Mesenchymal stem cell (in vitro differentiated cells and primary cell): Measurements from ENCODE around the gene MAP4K3.

Source experiments
- DNase-seq: peaks from one replicate; pipeline ENCODE4 v3.0.0-alpha.2; 2013
- H2AFZ ChIP-seq: one replicate; pipeline ENCODE4 v1.6.1; 2013; ENCODE audit warnings: low read depth, mild to moderate bottlenecking, control low read depth, inconsistent platforms, low read length, moderate library complexity
- H2AK5ac ChIP-seq: 2 replicates; pipeline ENCODE4 v1.6.1; 2013; ENCODE audit warnings: low read length, moderate library complexity, mild to moderate bottlenecking, inconsistent platforms; ENCODE audit not compliant: severe bottlenecking
- H2BK120ac ChIP-seq: one replicate; pipeline ENCODE4 v1.6.1; 2013; ENCODE audit warnings: low read depth, mild to moderate bottlenecking, inconsistent platforms, low read length, moderate library complexity
- H2BK12ac ChIP-seq, 2 experiments: one replicate each; pipeline ENCODE4 v1.6.1; 2013; ENCODE audit warnings: inconsistent platforms in 2 of 2, low read length in 2 of 2, mild to moderate bottlenecking in 2 of 2, moderate library complexity in 2 of 2, control low read depth in 1 of 2
- H2BK15ac ChIP-seq: one replicate; pipeline ENCODE4 v1.6.1; 2013; ENCODE audit warnings: mild to moderate bottlenecking, low read depth, inconsistent platforms; ENCODE audit not compliant: poor library complexity, severe bottlenecking
- H2BK5ac ChIP-seq: 2 replicates; pipeline ENCODE4 v1.6.1; 2013; ENCODE audit warnings: low read depth, mild to moderate bottlenecking, low read length, control low read depth, inconsistent platforms; ENCODE audit not compliant: poor library complexity, severe bottlenecking
- H3K14ac ChIP-seq, 2 experiments: one replicate each; pipeline ENCODE4 v1.6.1; 2013; ENCODE audit warnings: inconsistent platforms in 2 of 2, low read length in 2 of 2, control low read depth in 1 of 2, mild to moderate bottlenecking in 1 of 2, moderate library complexity in 1 of 2
- H3K18ac ChIP-seq, 2 experiments: one replicate each; pipeline ENCODE4 v1.6.1; 2013; ENCODE audit warnings: inconsistent platforms in 2 of 2, low read length in 2 of 2, control low read depth in 1 of 2, low read depth in 1 of 2, mild to moderate bottlenecking in 1 of 2
- H3K23ac ChIP-seq, 2 experiments: one replicate each; pipeline ENCODE4 v1.6.1; 2013; ENCODE audit warnings: inconsistent platforms in 2 of 2, low read length in 2 of 2, mild to moderate bottlenecking in 2 of 2, moderate library complexity in 2 of 2, control low read depth in 1 of 2
- H3K27ac ChIP-seq: 2 replicates; pipeline ENCODE4 v1.5.1; 2013; ENCODE audit warnings: mild to moderate bottlenecking, moderate library complexity, low read length, control low read depth, inconsistent platforms; ENCODE audit not compliant: poor library complexity, severe bottlenecking
- H3K27me3 ChIP-seq, 2 experiments: 2 replicates each; pipeline versions ENCODE4 v1.6.1 to v1.7.0; 2013; ENCODE audit warnings: low read length in 2 of 2, mild to moderate bottlenecking in 2 of 2, moderate library complexity in 2 of 2, control low read depth in 1 of 2, inconsistent platforms in 1 of 2; ENCODE audit not compliant: control insufficient read depth in 1 of 2, insufficient read depth in 1 of 2
- H3K36me3 ChIP-seq, 2 experiments: 2 replicates each; pipeline versions ENCODE4 v1.6.1 to v1.7.0; 2013; ENCODE audit warnings: low read length in 2 of 2, control low read depth in 1 of 2, inconsistent platforms in 1 of 2, low read depth in 1 of 2, mild to moderate bottlenecking in 1 of 2; ENCODE audit not compliant: insufficient read depth in 2 of 2, control insufficient read depth in 1 of 2
- H3K4ac ChIP-seq, 2 experiments: one replicate each; pipeline ENCODE4 v1.6.1; 2013; ENCODE audit warnings: inconsistent platforms in 2 of 2, low read length in 2 of 2, mild to moderate bottlenecking in 2 of 2, moderate library complexity in 2 of 2, control low read depth in 1 of 2, low read depth in 1 of 2
- H3K4me1 ChIP-seq: 2 replicates; pipeline ENCODE4 v1.6.1; 2013; ENCODE audit warnings: low read depth, low read length, control low read depth; ENCODE audit not compliant: control insufficient read depth, insufficient read depth
- H3K4me2 ChIP-seq: 2 replicates; pipeline ENCODE4 v1.6.1; 2013; ENCODE audit warnings: low read length, mild to moderate bottlenecking, inconsistent platforms; ENCODE audit not compliant: poor library complexity, severe bottlenecking
- H3K4me3 ChIP-seq, 2 experiments: 2 replicates each; pipeline versions ENCODE4 v1.5.1 to v1.7.0; 2013; ENCODE audit warnings: low read length in 2 of 2, mild to moderate bottlenecking in 2 of 2, control low read depth in 1 of 2, low read depth in 1 of 2; ENCODE audit not compliant: insufficient read depth in 1 of 2
- H3K79me1 ChIP-seq: replicated peaks from 2 replicates; pipeline ENCODE4 v1.6.1; 2013; ENCODE audit warnings: mild to moderate bottlenecking, control low read depth, low read length, inconsistent platforms; ENCODE audit not compliant: poor library complexity, severe bottlenecking
- H3K9ac ChIP-seq: 2 replicates; pipeline ENCODE4 v1.7.0; 2013; ENCODE audit warnings: mild to moderate bottlenecking, low read length, moderate library complexity
- H3K9me3 ChIP-seq: 2 replicates; pipeline ENCODE4 v1.7.0; 2013; ENCODE audit warnings: mild to moderate bottlenecking, low read length; ENCODE audit not compliant: control insufficient read depth
- H4K8ac ChIP-seq: one replicate; pipeline ENCODE4 v1.6.1; 2013; ENCODE audit warnings: inconsistent platforms, mild to moderate bottlenecking, low read length, moderate library complexity
- H4K91ac ChIP-seq: one replicate; pipeline ENCODE4 v1.6.1; 2013; ENCODE audit warnings: mild to moderate bottlenecking, low read length, inconsistent platforms
- WGBS: methylation state at CpG from one replicate; pipeline ENCODE4 v1.1.7; 2013; ENCODE audit warnings: mixed read lengths; 5-methylcytosine and 5-hydroxymethylcytosine counted together

MAP4K3 gene

DNA sequence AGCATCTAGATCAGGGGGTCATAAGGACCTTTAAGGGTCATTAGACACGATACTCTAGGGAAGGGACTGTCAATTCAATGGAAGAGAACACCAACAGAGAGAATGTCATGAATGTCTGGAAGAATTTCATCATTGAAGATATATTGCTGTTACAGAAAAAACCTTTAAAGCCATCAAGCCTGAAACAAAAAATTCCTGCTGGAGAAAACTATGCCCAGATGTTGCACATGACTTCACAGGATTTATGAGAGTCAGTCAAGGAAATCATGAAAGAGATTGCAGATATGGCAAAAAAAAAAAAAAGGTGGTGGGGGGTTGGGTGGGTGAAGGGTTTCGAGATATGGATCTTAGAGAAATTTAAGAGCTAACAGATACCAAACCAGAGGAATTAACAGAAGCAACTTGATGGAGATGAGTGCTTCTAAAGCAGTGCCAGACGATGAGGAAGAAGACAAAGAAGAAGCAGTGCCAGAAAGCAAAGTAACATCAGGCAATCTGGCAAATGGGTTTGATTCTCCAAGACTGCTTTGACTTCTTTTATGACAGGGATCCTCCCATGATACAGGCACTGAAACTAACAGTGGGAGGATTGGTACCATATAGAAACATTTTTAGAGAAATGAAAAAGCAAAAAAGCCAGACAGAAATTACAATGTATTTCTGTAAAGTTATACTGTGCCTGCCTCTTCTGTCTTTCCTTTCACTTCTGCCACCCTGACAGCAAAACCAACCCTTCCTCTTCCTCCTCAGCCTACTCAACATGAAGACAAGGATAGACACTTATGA, 28.5 kb downstream of the MAP4K3 start:
- H2BK12ac ChIP-seq, result no peak overlapping the region
- H3K4me2 ChIP-seq, result no peak overlapping the region
- peaks cover 3% of the 10 kb centered on the region for H3K79me1 ChIP-seq
- no peak overlapping the region for H2BK120ac ChIP-seq
- H2AK5ac ChIP-seq, result peak overlapping the region; percentile 2
- H3K9me3 ChIP-seq, result no peaks in the 10 kb centered on the region
- no peaks in the 10 kb centered on the region for H3K27me3 ChIP-seq
- H3K23ac ChIP-seq, result no peak overlapping the region
- H4K8ac ChIP-seq, result no peak overlapping the region
- no peak overlapping the region for H2BK5ac ChIP-seq
- H3K9ac ChIP-seq, result no peak overlapping the region
- H4K91ac ChIP-seq, result no peak overlapping the region
- no peak overlapping the region for H3K18ac ChIP-seq
- H3K27ac ChIP-seq, result peak overlapping the region; percentile 65
- no peak overlapping the region for H2AFZ ChIP-seq
- no peaks in the 10 kb centered on the region for H3K36me3 ChIP-seq
- DNase-seq, result peak; percentile 31
- peaks cover 14% of the 10 kb centered on the region for H3K4me1 ChIP-seq
- 42% methylated on average over 3 of the region's 3 CpGs for WGBS
- no peak overlapping the region for H3K14ac ChIP-seq
- H3K4ac ChIP-seq, result no peak overlapping the region
- H3K4me3 ChIP-seq, result no peak overlapping the region
- no peak overlapping the region for H2BK15ac ChIP-seq

DNA sequence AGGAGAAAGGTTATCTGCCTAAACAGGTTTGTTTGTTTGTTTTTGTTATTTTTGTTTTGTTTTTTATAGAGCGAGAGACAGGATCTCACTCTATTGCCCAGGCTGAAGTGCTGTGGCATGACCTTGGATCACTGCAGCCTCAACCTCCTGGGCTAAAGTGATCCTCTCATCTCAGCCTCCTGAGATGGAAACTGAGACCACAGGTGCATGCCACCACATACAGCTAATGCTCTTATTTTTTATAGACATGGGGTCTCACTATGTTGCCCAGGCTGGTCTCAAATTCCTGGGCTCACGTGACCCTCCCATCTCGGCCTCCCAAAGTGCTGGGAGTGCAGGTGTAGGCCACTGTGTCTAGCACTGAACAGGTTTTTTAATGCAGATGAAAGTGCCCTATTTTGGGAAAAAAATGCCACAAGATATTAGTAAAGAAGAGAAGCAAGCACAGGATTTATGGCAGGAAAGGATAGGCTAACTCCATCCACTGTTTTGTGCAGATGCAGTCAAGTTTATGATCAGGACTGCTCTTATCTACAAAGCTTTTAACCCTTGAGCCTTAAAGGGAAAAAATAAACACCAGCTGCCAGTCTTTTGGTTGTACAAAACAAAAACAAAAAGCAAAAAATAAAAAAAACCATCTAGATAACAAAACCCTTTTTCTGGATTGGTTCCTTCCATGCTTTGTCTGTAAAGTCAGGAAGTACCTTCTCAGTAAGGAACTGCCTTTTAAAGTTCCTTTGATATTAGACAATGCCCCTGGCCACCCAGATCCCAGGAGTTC, 29.4 kb downstream of the MAP4K3 start:
- Histone ChIP-seq H2BK5ac (peak overlapping the region; percentile 35), H3K9ac (no peak overlapping the region), H3K27me3 (no peaks in the 10 kb centered on the region), H2AK5ac (peak overlapping the region; percentile 87), H2BK15ac (no peak overlapping the region), H3K4me1 (peaks cover 17% of the 10 kb centered on the region), H4K8ac (no peak overlapping the region), H3K27ac (peak overlapping the region; percentile 65), H3K36me3 (no peaks in the 10 kb centered on the region), H3K4ac (no peak overlapping the region), H4K91ac (no peak overlapping the region), H3K4me2 (no peak overlapping the region), H2AFZ (no peak overlapping the region), H2BK12ac (no peak overlapping the region), H3K23ac (no peak overlapping the region), H3K18ac (peak overlapping the region in 1 of 2 experiments; percentile 2), H3K14ac (no peak overlapping the region), H2BK120ac (no peak overlapping the region), H3K4me3 (no peak overlapping the region), H3K9me3 (no peaks in the 10 kb centered on the region), H3K79me1 (peaks cover 5% of the 10 kb centered on the region)
- 94% methylated on average over 3 of the region's 3 CpGs for WGBS
- DNase-seq, result peak; percentile 31

DNA sequence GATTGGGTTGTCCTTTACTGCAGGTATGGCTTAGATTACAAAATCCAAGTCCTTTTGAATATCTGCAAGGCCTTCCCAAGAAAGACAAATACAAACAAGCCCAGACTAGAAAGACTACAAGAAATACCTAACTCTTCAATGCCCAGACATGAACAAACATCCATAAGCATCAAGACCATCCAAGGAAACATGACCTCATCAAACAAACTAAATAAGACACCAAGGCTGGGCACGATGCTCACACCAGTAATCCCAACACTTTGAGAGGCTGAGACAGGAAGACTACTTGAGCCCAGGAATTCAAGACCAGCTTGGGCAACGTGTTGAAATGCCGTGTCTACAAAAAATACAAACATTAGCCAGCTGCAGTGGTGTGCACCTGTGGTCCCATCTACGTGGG, 31.7 kb downstream of the MAP4K3 start:
- 89% methylated on average over 4 of the region's 4 CpGs for WGBS
- H3K4me2 ChIP-seq, result no peak overlapping the region
- H3K4me1 ChIP-seq, result peaks cover 18% of the 10 kb centered on the region
- H3K9me3 ChIP-seq, result no peaks in the 10 kb centered on the region
- no peak overlapping the region for H3K18ac ChIP-seq
- H3K23ac ChIP-seq, result no peak overlapping the region
- H2BK12ac ChIP-seq, result no peak overlapping the region
- no peak overlapping the region for H2BK5ac ChIP-seq
- H3K9ac ChIP-seq, result no peak overlapping the region
- H2BK120ac ChIP-seq, result no peak overlapping the region
- no peak overlapping the region for H3K14ac ChIP-seq
- no peak overlapping the region for H3K4me3 ChIP-seq
- no peak overlapping the region for H4K8ac ChIP-seq
- H3K4ac ChIP-seq, result no peak overlapping the region
- no peak overlapping the region for H2BK15ac ChIP-seq
- H3K36me3 ChIP-seq, result no peaks in the 10 kb centered on the region
- no peak overlapping the region for H2AK5ac ChIP-seq
- H3K79me1 ChIP-seq, result peaks cover 5% of the 10 kb centered on the region
- H4K91ac ChIP-seq, result no peak overlapping the region
- H3K27ac ChIP-seq, result no peak overlapping the region
- no peak for DNase-seq
- H3K27me3 ChIP-seq, result no peaks in the 10 kb centered on the region
- H2AFZ ChIP-seq, result no peak overlapping the region

DNA sequence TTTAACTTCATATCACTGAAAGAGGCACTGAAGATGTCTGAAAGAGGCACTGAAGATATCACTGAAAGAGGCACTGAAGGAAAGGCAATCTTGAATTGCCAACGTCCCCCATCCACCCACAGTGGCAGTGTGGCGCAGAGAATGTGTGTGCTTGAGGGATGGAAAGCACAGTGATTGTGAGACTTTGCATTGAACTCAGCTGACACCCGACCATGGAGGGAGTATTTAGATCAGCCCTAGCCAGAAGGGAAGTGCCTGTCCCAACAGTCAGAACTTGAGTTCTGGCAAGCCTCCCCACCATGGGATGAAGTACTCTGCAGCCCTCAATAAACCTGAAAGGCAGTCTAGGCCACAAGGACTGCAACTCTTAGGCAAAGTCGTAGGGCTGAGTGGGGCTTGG, 33.8 kb downstream of the MAP4K3 start:
- H3K79me1 ChIP-seq, result peaks cover 5% of the 10 kb centered on the region
- H3K27me3 ChIP-seq, result no peaks in the 10 kb centered on the region
- no peak overlapping the region for H4K91ac ChIP-seq
- H2BK120ac ChIP-seq, result no peak overlapping the region
- no peaks in the 10 kb centered on the region for H3K9me3 ChIP-seq
- H3K4ac ChIP-seq, result no peak overlapping the region
- H3K4me2 ChIP-seq, result no peak overlapping the region
- H3K23ac ChIP-seq, result no peak overlapping the region
- no peak overlapping the region for H2BK15ac ChIP-seq
- no peak for DNase-seq
- H2BK12ac ChIP-seq, result no peak overlapping the region
- H2AK5ac ChIP-seq, result no peak overlapping the region
- H3K36me3 ChIP-seq, result no peaks in the 10 kb centered on the region
- no peak overlapping the region for H2BK5ac ChIP-seq
- no peak overlapping the region for H3K14ac ChIP-seq
- H3K9ac ChIP-seq, result no peak overlapping the region
- H3K27ac ChIP-seq, result no peak overlapping the region
- peak overlapping the region; percentile 22 for H4K8ac ChIP-seq
- H3K4me1 ChIP-seq, result peaks cover 18% of the 10 kb centered on the region
- H2AFZ ChIP-seq, result no peak overlapping the region
- 82% methylated on average over 4 of the region's 4 CpGs for WGBS
- no peak overlapping the region for H3K18ac ChIP-seq
- H3K4me3 ChIP-seq, result no peak overlapping the region
